ENCODE results near the gene SNED1.

DNA sequence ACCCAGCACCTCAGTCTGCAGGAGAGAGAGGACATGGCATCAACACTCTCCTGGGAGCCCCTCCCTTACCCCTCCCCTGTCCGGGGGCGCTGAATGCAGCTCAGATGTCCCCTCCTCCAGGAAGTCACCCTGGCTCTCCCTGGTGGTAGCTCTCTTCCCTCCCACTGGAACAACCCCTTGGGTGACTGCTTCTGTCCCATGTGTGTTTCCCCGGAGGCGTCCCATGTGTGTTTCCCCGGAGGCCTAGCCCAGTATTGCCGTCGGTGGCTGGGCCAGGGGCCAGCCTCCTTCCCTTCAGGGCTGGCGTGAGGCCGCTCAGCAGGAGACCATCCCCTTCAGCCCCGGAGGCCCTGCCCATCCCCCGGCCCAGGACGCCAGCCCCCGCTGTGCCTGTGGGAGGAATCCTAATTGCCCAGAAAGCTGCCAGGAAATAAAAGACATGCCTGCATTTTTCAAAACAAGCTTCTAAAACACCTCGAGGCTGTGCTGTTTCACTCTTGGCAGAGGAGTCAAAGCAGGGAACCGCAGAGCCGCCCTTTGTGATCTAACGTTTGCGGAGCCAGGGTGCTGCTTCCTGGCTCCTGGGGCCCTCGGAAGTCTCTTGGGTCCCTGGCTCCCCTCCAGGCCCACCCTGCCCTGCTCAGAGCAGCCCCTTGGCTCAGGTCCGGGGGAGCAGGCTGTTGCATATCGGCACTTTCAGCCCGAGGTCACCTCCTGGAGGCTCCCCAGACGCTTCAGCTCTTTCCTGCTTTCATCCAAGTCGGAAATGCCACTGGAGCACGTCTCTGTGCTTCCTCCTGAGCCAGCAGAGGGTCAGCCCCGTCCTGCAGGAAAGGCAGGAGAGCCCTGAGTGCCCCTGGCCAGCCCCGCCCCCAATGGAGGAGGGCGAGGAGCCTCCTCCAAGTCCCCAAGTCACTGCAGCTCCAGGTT, 11.4 kb downstream of the SNED1 start:
- no peak for TF ChIP-seq POLR2A (IDR thresholded peaks at IDR 0.05)
- TF ChIP-seq, protein P1, sequence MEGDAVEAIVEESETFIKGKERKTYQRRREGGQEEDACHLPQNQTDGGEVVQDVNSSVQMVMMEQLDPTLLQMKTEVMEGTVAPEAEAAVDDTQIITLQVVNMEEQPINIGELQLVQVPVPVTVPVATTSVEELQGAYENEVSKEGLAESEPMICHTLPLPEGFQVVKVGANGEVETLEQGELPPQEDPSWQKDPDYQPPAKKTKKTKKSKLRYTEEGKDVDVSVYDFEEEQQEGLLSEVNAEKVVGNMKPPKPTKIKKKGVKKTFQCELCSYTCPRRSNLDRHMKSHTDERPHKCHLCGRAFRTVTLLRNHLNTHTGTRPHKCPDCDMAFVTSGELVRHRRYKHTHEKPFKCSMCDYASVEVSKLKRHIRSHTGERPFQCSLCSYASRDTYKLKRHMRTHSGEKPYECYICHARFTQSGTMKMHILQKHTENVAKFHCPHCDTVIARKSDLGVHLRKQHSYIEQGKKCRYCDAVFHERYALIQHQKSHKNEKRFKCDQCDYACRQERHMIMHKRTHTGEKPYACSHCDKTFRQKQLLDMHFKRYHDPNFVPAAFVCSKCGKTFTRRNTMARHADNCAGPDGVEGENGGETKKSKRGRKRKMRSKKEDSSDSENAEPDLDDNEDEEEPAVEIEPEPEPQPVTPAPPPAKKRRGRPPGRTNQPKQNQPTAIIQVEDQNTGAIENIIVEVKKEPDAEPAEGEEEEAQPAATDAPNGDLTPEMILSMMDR (IDR thresholded peaks at IDR 0.05), result no peak
- TF ChIP-seq POLR2AphosphoS5 (IDR thresholded peaks at IDR 0.05), result no peak
- no peak for TF ChIP-seq EP300 (IDR thresholded peaks at IDR 0.05)
